HL-60/S4 treated with phorbol 12-myristate 13-acetate at 8.2 ng/mL for 4 days and 3 days (cell line): Measurements from ENCODE around the gene PLPPR2.
"Not testable (repeated sequence)": the region's sequence is repeated elsewhere in the genome, so short reads cannot be mapped to it uniquely, and the experiment has no call there.

Experiments used
- in situ Hi-C: fragments of 300-500 bp; cut with MboI; formaldehyde crosslinking; loops from 2 replicates; pipeline ENCODE4 v1.15.0; 2022; ENCODE audit warnings: low sequenced_read_pairs

Gene PLPPR2

GRCh38 chr19:11339254-11340098, 15.8 kb upstream of the PLPPR2 start, which contains the start of gene RAB3D:
RAB3D (minus strand) TSS chr19:11339657; CDS start chr19:11337399, 2,258 bp downstream.
- in situ Hi-C loops = no loop called here

GRCh38 chr19:11340099-11340467, 15.1 kb upstream of the PLPPR2 start:
- in situ Hi-C loops = not testable (repeated sequence)

DNA sequence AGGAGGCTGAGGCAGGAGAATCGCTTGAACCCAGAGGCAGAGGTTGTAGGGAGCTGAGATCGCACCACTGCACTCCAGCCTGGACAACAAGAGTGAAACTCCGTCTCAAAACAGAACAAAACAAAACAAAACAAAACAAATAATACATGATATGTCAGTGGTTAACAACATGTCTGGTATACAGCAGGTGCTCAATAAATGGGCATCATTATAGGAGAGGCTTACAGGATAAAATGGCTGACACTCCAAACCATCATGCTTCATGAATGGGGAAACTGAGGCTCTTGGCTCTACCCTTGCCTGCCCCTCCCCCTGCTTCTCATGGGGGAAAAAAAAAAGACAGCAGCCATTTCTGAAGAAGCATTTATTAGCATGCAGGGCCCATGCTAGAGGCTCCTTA, 12.8 kb upstream of the PLPPR2 start:
- in situ Hi-C loops = no loop called here

GRCh38 chr19:11345122-11345803, 10.0 kb upstream of the PLPPR2 start:
- in situ Hi-C loops = no loop called here

- in situ Hi-C loops = no loop called here
Observed at GRCh38 chr19:11346104-11346940, 8.9 kb upstream of the PLPPR2 start, which contains the start of the genes CCDC159 and TMEM205. CCDC159 (plus strand) TSS chr19:11346519; CDS start chr19:11346607, 88 bp downstream. TMEM205 (minus strand) TSS chr19:11346268; CDS start chr19:11345619, 649 bp downstream.

- in situ Hi-C loops = no loop called here
Observed at GRCh38 chr19:11347546-11348039, 7.6 kb upstream of the PLPPR2 start.

DNA sequence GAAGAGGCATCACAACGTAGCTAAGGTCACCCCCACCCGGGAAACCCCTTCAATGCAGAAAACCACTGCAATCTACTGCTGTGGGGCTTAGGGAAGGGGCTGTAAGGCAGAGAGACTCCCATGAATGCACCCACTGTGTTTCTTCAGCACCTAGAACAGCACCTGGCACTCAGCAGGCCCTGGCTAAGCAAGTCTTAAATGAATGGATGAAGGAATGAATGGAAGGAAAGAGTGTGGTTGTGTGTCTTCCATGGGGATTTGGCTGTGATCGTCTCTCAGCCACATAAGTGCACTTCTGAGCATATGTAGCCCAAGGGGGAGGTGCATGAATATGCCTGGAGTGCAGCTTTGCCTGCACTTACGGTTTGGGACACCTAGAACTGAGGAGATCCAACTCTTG, 6.1 kb upstream of the PLPPR2 start:
- in situ Hi-C loops = no loop called here

- in situ Hi-C loops = not testable (repeated sequence)
Observed at GRCh38 chr19:11354102-11354501, 1.1 kb upstream of the PLPPR2 start.

DNA sequence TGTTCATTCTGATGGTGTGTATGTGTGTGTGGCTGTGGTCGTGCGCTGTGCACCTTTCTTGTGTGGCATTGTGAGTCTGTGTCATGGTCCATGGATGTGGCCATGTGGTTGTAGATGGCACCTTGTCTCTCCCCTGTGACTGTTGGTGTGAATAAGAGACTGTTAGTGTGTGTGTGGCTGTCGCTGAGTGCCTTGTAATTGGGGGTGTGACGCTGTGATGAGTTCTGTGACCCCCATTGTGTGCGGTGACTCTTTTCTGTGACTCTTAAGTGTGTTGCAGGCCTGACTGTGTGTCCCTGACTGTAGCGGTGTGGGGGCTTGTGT, 804 bp downstream of the PLPPR2 start:
- in situ Hi-C loops = no loop called here

GRCh38 chr19:11356676-11357550, 1.7 kb downstream of the PLPPR2 start:
- in situ Hi-C loops = no loop called here

DNA sequence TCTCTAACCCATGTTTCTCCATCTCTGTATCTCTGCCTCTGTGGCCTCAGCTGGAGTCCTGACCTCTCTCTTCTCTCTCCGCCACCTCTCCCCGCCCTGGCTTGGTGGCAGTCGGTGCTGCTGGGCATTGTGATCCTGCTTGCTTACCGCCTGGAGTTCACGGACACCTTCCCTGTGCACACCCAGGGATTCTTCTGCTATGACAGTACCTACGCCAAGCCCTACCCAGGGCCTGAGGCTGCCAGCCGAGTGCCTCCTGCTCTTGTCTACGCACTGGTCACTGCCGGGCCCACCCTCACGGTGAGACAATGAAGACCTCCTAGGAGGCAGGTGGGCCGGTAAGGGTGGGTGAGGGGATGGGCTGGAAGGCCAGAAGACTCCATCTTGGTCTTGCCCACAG, 4.2 kb downstream of the PLPPR2 start:
- in situ Hi-C loops = no loop called here

DNA sequence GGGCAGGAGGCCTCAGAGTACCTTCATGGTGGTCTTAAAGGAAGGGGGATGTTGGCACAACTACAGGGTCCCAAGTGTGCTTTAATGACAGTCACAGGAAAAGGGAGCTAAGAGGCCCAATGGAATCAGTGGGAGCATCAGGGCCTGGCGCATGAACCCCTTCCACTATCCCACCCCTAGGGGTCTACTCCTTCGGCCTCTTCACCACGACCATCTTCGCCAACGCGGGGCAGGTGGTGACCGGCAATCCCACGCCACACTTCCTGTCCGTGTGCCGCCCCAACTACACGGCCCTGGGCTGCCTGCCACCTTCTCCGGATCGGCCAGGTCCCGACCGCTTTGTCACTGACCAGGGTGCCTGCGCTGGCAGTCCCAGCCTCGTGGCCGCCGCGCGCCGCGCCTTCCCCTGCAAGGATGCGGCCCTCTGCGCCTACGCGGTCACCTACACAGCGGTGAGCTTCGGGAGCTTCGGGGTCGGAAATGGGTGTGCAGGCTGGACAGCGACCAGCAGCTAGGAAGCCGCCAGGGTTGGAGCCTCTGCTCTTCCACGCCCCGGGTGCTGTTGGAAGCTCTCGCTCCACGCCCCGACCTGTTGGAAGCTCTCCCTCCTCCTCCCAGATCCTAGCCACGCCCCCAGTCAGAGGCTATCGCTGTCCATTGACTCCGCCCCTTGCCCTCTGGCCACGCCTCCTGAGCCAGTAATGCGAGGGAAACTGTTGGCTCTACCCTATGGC, 6.0 kb downstream of the PLPPR2 start:
- in situ Hi-C loops = no loop called here

- in situ Hi-C loops = no loop called here
Observed at GRCh38 chr19:11361771-11362731, 6.8 kb downstream of the PLPPR2 start.

DNA sequence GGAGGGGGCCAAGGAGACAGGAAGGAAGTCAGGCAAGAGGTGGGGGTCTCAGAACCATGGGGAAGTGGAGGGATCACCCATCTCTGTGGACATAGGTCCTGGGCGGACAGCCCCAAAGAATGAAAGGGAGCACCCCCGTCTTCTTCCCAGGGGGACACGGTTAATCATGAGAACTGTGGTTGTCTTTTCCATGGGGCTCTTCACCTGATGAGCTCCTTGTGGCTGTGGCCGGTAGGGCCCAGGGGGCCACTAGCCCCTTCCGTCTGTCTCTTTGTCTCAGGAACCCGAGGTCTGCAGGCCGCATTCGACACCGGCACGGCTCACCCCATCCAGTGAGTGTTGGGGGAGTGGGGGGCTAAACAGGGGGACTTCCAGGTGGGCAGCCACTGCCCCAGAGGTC, 8.6 kb downstream of the PLPPR2 start:
- in situ Hi-C loops = no loop called here

DNA sequence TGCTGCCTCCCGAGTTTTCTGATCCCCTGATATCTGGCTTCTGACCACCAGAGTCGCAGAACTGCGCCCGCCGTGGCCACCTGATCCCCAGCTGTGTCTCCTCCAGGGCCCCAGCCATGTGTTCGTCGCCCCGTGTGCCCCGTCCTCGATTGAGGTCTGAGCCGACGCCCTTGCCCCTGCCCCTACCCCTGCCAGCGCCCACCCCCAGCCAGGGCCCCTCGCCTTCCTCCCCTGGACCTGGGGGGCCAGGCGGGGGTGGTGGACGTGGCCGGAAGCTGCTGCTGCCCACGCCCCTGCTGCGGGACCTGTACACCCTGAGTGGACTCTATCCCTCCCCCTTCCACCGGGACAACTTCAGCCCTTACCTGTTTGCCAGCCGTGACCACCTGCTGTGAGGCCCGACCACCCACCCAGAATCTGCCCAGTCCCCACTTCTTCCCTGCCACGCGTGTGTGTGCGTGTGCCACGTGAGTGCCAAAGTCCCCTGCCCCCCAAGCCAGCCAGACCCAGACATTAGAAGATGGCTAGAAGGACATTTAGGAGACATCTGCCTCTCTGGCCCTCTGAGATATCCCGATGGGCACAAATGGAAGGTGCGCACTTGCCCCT, 9.2 kb downstream of the PLPPR2 start:
- in situ Hi-C loops = no loop called here

GRCh38 chr19:11364935-11365334, 9.7 kb downstream of the PLPPR2 start:
- in situ Hi-C loops = no loop called here

DNA sequence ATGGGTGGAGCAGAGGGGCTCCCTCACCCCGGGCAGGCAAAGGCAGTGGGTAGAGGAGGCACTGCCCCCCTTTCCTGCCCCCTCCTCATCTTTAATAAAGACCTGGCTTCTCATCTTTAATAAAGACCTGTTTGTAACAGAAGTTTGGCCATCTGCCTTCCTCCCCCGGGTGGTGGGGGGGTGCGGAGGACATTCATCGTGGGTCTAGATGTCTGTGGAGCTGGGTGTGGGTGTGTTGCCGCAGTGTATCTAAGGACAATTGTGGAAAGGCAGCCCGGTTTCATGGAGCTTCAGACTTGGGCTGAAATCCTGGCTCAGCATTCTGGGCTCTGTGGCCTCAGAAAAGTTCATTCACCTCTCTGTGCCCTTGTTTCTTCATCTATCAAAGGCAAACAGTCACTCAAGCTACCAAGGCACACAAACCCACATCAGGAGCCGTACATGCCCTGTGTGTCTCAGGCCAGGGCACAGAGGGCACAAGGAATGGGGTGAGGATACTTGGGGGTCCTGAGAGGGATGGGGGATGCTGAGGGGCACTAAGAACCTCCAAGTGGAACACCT, 10.4 kb downstream of the PLPPR2 start:
- in situ Hi-C loops = no loop called here

DNA sequence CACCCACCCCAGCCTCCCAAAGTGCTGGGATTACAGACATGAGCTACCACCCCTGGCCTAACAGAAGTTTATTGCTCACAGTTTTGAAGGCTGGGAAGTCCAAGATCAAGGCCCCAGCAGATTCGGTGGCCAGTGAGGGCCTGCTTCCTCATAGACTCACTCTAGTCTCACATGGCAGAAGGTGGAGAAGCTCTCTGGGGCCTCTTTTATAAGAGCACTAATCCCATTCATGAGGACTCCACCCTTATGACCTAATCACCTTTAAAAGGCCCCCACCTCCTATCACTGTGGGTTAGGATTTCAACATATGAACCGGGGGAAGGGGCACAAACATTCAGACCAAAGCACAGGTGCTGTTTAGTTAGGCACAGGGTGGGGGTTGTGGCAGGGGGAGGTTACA, 12.3 kb downstream of the PLPPR2 start:
- in situ Hi-C loops = no loop called here
